ENCODE results near the gene PHYHIPL. TPM values are rescaled to one million over a fixed set of nuclear protein-coding genes. Genes with fewer than 3 reads are reported as not detected.

PHYHIPL gene
- total RNA-seq, result not detected in 2 replicates
- 0.08 TPM for polyA plus RNA-seq (2012)

DNA sequence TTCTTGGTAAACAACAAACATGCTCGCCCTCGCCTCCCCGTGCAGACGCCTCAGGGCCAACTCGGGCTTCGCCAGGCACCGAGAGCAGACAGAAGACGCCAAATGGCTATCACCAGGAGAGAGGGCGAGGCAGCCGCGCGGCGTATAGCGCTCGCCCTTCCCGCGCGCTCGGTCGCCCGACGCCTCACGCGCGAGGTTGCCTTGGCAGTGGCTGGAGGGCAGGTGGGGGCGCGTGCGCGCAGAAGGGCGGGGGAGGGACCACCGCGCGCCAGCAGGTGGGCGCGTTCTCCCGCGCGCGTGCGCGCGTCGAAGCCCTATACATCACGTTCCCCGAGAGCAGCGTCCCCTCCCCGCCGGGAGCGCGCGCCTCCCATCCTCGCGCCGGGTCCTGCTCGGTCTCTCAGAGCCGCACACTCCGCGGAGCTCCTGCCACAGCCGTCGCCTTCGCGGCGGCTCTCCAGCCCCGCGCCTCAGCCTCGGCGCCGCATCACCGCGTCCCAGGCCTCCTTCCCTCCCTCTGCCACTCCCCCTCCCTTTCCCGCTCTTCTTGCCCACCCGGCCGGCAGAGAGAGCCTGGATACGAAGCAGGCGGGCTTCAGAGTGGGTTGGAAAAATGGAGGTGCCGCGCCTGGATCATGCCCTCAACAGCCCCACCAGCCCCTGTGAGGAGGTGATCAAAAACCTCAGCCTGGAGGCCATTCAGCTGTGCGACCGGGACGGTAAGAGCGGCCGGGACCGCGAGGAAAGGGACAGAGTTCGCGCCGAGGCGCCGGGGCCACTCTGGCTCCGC lies at the start of gene PHYHIPL:
Gene PHYHIPL, plus strand, starts transcription at position 403 of the 790 bp plus-strand sequence. Its CDS starts 211 bp downstream, at position 614.
- DNase-seq (ENCODE audit: low read depth), result peak; percentile 1

DNA sequence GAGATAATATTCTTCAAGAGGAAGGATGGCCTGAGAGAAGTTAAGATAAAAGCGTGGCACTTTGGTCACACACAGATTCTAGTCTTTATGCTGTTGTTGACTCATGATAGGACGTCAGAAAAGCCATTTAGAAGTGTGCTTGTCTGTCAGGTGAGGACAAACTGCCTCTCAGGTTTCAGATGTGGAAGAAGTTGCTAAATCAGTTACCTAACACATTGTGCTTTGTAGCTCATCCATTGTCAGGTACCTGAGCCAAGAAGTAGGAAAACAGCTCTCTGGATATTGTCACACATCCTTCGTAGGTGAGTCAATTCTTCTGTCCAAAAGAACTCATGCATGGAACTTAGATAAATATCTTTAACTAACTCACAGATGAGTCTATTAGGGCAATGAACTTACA lies 49.5 kb upstream of the PHYHIPL start:
- DNase-seq (ENCODE audit: low read depth), result no peak

DNA sequence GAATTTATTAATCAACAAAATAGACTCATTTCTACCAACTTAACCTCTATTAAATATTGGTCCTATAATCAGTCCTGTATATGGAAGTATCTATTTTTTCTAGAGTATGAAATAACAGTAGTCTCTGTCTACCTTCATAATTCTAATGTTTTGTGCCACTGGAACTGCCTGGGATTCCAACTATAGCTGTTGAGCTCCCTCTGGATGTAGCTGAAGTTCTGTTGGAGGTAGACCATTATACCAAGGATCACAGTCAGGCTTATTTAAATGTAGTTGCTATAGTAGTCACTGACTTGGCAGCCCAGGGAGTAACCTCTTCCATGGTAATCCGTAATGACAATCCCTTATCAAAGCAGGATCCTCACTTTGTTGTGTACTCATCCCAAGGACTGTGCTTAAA lies 48.5 kb upstream of the PHYHIPL start:
- DNase-seq (ENCODE audit: low read depth), result no peak

DNA sequence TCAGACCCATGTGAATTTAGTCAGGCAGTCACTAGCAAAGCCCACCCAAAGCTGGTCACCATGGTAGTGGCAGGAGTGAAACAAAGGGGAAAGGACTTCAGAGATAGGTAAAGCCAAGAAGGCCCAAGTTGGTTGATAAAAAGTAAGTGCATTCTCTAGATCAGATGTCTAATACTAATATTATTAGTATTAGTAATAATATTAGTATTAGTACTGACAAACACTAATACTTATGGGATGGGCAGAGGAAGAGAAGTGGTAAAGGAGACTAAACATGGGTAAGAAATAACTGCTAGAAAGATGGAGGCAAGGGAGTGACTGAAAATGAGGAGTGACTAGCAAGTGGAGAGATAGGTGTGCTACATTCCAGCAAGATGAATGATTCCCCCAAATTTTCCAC lies 46.6 kb upstream of the PHYHIPL start:
- DNase-seq (ENCODE audit: low read depth), result no peak

DNA sequence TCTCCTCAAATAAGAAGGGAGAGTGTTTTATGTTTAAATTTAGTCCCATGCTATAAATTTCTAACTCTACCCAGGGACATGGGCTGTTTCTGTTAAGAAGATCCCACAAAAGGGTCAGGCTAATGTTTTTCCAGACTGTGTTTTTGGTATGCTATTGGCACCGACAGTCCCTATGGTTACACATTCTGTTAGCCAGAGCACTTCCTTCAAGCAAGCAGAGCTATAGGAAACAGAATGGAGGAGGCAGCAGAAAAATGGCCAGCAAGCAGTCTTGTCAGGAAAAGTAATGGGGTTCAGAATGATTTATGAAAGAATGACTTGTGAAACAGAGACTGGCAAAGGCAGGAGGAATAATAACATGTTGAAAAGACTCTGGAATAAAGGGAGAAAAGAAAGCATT lies 44.8 kb upstream of the PHYHIPL start:
- DNase-seq (ENCODE audit: low read depth), result no peak

DNA sequence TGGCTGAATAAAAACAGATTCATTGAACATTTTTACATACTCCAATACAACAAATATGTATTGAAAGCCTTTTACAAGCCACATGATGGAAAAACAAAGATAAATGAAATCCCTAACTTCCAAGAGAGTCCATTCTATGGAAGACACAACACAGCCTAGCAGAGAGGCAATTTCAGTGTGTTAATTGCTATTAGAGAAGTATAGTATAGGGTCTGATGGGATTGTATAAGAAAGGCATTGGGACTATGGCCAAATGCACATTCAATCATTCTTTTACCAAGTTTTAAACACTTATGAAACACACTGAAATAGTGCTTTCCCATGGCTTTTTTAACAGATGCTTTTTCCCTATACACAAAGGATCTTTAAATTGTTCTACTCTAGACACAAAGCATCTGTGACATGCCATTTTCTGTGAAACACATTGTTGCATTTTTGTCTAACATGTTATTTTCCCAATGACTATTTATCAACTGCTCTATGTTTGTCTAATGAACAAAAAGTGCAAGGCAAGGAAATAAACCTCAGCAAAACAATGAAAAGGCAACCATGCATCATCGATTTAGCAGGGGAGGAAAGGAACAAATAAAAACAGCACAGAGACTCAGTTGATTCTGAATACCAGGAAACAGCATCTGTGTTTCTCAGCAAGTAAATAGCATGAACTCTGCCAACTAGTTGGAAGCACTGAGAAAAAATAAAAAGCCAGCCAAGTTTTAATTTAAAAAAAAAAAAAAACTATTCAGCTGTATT lies 42.4 kb upstream of the PHYHIPL start:
- no peak for DNase-seq (ENCODE audit: low read depth)

DNA sequence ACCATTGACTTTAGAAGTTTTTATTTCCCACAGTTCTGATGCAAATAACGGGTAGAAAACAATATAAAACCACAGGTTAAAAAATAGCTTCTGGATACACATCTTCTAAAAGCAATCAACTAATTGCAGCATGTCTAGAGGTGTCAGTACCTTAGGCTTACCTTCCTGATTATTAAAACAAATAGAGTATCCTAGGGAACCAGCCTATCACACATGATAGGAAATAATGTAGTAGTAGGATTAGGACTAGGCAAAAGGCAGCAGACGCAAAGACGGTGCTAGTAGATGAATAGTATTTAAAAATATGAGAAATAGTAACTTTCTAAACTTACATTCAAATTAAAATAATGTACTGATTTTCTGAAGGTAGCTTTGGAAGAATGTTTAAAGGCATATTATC lies 41.7 kb upstream of the PHYHIPL start:
- no peak for DNase-seq (ENCODE audit: low read depth)

DNA sequence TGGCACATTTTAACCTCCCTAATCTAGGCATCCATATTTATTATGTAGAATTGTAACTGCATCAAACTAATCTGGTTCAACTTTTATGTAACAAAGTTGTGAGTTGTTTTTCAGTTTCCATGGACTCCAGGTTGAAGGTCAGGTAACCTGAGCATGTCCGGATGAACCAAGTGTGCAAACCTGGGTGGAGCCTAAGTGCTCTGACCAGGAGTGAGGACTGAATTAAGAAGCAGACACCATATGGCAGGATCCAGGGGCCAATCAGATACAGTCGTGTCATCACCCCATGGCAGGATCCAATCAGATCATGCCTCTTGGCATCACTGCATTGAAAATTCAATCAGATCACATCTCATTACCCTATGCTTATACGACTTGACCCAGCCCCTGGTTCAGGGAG lies 41.2 kb upstream of the PHYHIPL start:
- no peak for DNase-seq (ENCODE audit: low read depth)

DNA sequence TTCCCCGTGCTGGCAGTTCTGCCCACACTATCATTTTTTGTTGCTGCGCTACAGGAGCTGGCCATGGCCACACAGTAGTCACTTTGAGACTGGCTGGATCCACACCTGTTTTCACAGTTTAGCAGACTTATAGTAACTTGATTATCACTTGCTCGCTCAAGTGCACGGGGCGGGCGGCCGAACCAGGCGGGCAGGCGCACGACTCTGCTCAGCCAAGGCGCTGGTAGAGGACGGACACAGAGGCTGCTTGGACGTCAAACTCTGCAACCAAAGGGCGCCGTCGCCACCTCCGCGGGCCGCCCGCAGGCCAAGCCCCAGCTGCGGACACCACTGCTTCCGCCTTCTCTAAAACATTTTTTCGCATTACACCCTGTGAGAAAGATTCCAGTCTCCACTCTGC lies 38.4 kb upstream of the PHYHIPL start:
- no peak for DNase-seq (ENCODE audit: low read depth)

DNA sequence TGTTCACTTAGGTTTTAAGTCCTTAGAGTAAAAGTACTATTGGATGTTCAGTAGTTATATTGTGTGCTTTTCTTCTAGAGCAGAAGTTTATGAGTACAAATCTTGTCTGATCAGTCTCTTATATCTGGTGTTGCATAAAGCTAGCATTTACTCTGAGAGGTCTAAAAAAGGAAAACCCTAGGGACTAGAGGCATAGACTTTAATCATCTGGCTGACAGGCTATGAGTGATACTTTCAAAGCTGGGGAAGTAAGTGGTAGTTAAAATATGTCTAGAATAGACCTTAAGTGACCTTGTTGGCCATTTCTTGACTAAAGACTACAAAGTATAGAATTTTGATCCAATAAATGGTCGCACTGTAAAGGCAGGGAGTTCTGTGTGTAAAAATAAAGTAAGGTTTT lies 32.9 kb upstream of the PHYHIPL start:
- no peak for DNase-seq (ENCODE audit: low read depth)

DNA sequence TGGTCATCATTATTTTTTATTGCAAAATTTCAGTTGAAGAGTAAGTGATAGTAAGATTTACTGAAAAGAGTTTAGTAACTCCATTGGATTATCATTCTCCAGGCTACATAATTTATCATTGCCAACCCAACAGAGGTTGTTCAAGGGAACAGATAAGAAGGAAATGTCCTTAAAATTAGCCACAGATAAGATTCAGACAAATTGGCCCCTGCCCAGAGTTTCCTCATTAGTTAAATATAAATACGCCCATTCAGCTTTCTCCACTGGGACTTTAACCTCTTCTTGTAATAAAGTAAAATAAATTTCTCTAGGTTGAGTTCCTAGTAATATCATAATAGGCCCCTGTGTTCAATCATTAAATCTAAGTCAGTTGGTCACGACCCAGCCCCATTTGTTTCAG lies 27.7 kb upstream of the PHYHIPL start:
- no peak for DNase-seq (ENCODE audit: low read depth)

DNA sequence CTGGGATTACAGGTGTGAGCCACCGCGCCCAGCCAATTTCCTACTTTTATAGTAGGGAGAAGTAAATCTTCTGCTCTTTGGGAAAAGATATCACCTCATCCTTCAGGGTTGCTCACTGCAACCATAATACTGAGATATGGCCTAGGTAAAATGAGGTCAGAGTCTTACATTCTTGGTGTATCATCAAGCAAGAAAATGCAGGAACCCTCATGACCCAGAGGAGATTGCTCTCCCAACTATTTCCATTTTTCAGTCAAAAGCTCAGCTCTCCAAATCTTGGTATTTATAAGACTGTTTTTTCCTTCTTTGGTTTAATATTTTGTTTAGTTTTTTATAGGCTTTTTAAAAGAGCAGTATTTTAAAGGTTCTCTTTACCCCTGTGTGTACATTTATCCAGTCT lies 20.9 kb upstream of the PHYHIPL start:
- DNase-seq (ENCODE audit: low read depth), result no peak

DNA sequence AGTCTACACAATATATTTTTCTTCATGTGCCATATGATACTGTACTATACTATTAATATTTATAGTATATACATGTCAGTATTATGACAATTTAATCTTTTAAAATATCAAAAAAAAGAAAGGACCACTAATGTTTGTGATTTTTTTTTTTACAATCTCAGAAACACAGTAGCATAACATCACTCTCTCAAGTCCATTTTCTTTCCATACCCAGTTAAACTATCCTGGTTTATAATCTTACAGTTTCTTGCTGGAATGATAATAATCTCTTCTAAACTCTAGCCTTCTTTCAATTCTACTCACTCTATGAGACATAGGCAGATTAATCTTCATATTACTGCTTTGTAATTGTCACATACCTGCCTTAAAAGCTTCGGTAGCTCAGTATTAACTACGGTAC lies 8.9 kb upstream of the PHYHIPL start:
- no peak for DNase-seq (ENCODE audit: low read depth)

DNA sequence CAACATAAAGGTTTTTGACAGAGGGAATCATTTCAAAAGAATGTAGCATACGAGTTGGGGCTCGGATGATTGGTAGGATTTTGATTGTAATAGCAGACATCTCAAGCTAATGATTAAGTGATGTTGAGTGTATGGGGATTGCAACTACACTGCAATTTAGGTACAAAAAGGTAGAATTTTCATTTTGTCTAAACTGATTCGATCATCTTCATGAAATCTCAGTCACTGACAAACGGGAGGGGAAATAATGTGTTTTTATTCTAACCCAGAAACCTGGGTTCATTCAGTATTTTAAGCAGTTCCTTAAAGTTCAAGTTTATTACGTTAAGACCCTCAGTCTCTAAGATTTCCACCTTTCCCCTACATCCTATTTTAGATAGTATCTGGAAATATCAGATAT lies 3.9 kb upstream of the PHYHIPL start:
- no peak for DNase-seq (ENCODE audit: low read depth)

DNA sequence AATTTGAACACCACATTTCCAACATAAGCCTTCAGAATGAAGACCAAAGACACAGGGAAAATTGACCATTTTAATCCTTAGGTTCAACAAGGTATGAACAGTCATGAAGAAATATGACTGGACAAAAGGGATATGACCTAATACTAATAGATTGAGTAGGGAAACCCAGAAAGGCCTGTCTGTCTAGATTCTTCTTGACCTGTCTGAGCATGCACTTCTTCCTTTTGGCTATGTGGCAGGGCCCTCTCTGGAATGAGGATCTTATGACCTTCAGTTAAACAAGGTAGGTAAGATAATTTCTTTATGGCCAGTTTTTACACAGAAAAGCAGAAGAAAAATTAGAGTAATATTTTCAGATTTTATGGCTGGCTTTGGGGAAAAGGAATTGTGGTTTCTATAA lies 3.0 kb upstream of the PHYHIPL start:
- no peak for DNase-seq (ENCODE audit: low read depth)

DNA sequence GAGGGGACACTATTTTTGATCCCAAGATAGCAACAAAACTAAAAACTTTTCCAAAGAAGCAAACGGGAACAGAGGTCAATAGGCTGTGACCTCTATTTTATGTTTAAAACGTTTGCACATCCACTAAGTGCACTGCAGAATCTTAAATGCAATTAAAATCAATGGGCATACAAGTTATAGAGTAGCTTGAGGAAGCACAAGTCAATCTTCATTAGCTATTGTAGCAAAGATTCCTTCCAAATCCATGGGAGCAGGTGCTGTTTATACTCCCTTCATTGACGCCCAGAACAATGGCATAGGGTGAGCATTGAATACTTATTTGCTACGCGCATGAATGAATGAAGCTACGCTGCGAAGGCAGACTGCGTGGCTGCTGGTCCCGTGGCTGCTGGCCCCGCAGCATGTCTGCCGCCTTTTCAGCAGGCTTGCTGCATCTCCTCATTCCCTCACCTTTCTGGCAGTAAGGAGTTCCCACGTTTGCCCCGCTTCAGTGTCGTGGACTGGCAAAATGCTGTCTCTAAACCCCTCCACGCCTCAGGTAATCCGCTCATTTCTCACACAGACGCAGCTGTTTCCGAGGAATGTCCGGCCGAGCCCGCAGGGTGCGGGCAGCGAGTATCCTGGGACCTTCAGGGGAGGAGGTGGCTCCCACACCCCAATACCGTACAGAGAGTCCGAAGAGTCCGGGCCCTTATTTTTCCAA lies 754 bp upstream of the PHYHIPL start:
- DNase-seq (ENCODE audit: low read depth), result peak; percentile 12

DNA sequence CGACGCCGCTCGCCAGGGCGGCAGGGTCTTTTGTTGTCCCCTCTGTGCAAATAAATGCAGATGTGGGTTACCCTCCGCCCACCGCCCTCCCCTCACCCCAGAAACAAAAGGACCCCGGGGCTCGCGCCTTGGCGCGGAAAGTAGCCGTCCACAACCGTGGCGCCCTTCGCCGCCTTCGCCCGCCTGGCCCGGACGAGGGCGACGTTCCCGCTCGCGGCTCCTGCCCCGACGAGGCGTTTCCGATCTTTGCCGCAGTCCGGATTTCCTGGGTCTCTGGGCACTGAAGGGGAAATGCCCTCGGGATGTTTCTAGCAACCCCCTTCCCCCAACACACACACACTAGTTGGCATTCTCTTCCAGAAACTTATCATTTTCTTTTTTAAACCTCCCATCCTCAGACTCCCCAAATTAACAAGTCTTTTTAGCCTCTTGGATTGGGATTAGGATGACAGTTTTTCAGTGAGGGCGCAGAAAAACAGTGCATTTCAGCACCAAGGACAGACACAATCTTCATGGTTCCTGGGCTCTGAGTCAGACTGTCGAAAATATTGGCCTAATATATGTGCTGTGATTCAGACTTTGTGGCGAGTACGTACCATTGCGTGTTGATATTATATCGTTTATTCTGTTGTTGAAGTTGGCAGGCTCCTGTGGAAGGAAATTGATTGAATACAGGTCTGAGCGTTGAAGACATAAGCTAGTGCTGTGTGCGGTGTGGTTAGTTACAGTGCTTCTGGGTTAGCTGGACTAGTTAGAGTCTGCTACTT lies 771 bp downstream of the PHYHIPL start:
- peak; percentile 74 for DNase-seq (ENCODE audit: low read depth)

DNA sequence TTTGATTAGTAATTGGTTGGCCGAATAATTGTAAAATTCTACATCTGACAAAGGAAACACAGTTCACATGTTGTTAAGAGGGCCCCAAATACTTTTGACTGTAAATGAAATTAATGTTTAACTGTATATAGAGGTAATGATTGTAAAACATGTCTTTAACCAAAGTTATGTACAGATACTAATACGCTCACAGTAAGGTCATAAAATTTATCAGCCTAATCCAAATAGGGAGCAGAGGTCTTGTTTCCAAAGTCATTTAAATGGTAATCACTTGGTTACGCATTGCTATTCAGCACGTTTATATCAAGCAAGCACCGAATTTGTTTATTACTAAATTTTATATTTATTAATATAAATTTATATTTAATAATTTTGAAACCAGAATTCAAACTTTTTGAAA lies 1.4 kb downstream of the PHYHIPL start:
- no peak for DNase-seq (ENCODE audit: low read depth)

DNA sequence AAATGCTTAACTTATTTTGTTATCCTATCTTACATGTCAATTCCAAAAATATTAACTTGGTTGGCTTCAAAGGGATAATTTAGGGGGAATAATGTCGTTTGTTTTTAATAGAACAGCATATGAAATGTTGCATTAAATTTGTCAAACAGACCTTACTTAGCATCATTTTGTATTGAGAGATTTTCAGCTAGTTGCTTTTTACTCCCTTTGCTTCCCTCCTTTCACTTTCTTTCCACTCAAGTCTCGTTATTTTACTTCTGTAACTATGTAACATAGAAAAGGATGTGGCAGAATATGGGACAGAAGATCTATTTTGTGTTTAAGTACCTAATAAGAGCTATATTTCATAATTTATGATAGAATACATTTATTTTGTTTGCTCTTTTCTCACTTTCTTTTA lies 2.6 kb downstream of the PHYHIPL start:
- no peak for DNase-seq (ENCODE audit: low read depth)

DNA sequence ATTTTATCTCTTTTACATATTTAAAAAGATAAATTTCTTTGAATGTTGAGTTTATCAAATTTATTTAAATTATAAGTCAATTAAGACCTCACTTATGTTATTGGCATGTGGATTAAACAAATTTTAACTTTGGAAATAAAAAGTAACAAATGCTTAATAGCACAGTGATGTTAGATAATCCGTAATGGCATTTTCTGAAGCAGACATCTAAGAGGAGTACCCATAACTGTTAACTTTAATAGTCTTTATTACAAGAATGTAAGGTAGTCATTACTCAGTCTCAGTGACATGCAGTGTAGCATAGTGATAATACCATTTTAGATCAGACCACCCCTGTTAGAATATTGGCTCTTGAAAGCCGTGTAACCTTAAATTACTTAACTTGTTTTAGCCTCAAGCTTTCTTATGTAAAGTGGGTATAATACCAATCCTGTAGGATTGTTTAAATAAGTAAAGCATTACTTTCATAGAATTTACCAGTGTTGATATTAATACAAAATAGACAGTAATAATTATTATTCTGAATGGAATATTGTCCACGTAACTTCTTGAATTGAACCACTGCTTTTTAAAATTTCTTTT lies 4.3 kb downstream of the PHYHIPL start:
- no peak for DNase-seq (ENCODE audit: low read depth)

DNA sequence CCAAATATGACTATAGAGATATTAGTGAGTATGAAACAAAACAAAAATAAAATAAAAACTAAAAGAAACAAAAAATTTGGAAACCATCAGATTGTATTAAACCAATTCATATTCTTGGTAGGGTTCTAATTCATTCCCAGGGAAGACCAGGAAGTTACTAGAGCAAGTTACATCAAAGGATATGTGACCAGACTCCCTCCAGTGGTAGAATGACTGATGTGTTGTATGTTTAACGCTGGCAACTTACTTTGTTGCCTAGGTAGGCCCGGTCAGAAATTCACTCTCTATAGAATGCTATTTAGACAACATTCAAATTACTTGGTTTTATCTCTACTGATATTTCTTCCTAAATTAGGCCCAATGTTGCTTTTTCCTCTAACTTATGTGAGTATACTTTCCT lies 5.2 kb downstream of the PHYHIPL start:
- DNase-seq (ENCODE audit: low read depth), result peak; percentile 70

Data from myocyte (in vitro differentiated cells).